Astrocyte (in vitro differentiated cells and primary cell): Measurements from ENCODE around the gene CD82.

Experiments used
- EZH2 ChIP-seq: IDR thresholded peaks from 2 replicates; pipeline ENCODE4 v1.6.1; 2012; ENCODE audit warnings: mild to moderate bottlenecking, low read length, inconsistent platforms; ENCODE audit not compliant: insufficient read depth
- TF ChIP-seq, protein P1 (sequence below): IDR thresholded peaks from 2 replicates; pipeline ENCODE4 v1.5.1; 2011; ENCODE audit warnings: low read depth, mild to moderate bottlenecking, inconsistent platforms, low read length, moderate library complexity; ENCODE audit not compliant: insufficient read depth

DNA sequence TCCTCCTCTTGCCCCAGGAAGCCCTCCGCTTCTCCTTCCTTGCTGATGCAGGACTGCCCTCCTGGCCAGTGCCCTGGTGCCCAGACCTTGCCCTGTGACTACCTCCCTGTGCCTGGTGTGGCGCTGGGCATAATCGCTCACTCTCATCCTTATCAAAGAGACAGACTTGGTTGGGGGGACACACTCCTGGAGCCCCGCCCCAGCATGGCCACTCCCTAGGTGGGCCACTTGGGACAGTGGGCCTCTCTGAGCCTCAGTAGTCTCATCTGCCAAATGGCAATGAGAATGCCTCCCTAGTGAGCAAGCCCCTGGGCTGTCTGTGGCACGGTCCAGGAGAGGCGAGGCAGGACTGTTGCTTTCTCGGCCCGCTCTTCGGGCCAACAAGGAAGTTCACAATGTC is 88.6 kb downstream of the CD82 start:
- TF ChIP-seq, protein P1, sequence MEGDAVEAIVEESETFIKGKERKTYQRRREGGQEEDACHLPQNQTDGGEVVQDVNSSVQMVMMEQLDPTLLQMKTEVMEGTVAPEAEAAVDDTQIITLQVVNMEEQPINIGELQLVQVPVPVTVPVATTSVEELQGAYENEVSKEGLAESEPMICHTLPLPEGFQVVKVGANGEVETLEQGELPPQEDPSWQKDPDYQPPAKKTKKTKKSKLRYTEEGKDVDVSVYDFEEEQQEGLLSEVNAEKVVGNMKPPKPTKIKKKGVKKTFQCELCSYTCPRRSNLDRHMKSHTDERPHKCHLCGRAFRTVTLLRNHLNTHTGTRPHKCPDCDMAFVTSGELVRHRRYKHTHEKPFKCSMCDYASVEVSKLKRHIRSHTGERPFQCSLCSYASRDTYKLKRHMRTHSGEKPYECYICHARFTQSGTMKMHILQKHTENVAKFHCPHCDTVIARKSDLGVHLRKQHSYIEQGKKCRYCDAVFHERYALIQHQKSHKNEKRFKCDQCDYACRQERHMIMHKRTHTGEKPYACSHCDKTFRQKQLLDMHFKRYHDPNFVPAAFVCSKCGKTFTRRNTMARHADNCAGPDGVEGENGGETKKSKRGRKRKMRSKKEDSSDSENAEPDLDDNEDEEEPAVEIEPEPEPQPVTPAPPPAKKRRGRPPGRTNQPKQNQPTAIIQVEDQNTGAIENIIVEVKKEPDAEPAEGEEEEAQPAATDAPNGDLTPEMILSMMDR: no peak
- TF ChIP-seq EZH2: no peak
